SIG-M5 (cell line): ENCODE measurements around the gene MKRN2.
"Not testable (repeated sequence)": the region's sequence is repeated elsewhere in the genome, so short reads cannot be mapped to it uniquely, and the experiment has no call there.

Experiments
- DNase-seq: peaks from one replicate; lab custom pipeline; 2025; lab: John Stamatoyannopoulos, UW

MKRN2 gene

DNA sequence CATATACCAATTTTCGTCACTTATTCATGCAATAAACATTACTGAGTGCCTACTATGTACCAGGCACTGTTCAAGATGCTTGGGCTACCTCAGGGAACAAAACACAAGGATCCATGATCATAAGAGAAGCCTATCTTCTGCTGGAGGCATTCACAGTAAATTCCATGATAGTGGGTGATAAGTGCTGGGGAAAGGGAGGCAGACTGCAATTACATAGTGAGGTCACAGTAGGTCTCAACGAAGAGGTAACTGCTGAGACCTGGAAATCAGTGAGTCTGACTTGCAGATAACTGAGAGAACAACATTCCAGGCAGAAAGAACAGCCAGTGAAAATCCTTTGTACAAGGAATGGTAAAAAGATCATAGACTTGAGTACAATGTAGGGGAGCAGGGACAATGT is 73.4 kb downstream of the MKRN2 start:
- DNase-seq, result no peak

DNA sequence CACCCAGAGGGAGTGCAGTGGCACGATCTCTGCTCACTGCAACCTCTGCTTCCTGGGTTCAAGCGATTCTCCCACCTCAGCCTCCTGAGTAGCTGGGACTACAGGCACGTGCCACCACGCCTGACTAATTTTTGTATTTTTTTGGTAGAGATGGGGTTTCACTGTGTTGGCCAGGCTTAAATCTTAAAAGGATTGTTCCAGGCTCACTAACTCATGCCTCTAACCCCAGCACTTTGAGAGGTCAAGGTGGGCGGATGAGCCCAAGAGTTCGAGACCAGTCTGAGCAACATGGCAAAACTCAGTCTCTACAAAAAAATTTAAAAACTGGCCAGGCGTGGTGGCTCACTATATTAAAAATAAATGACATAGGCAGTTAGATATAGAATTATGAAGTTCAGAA is 74.0 kb downstream of the MKRN2 start:
- DNase-seq, result not testable (repeated sequence)

DNA sequence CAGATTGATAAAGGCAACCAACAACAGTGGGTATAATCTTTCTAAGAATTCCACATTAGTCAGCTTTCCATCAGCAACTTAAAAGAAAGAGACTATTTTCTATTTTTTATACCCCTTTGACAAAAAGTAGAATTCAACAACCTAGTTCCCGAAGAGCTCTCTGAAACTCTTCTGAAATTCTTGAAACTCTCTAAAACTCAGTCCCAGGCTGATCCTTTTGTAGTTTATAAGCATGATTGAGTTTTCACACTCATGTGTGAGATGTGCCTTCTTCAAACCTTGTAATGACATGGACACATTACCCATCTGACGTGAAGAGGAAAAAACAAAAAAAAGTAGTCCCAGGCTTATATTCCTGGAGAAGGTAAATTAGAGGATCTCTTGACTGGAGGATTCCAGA is 75.6 kb downstream of the MKRN2 start:
- no peak for DNase-seq

DNA sequence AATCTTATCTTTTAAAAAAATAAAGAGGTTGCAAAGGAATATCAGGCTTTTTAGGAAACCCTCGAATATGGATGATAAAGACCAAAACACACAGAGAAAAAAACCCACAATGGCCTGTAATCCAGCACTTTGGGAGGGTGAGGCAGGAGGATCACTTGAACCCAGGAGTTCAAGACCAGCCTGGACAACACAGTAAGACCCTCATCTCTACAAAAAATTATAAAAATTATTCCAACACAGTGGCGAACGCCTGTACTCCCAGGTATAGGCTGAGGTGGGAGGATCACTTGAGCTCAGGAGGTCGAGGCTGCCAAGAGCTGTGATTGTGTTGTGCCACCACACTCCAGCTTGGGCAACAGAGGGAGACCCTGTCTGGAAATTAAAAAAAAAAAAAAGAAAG is 76.2 kb downstream of the MKRN2 start:
- no peak for DNase-seq
